LNCaP clone FGC (cell line): ENCODE results near the gene GNG7.

ENCODE experiments used
- DNase-seq: peaks from one replicate; pipeline ENCODE4 v3.0.0-alpha.2; 2011; ENCODE audit warnings: low read depth
- H3K4me3 ChIP-seq: 2 replicates; pipeline ENCODE4 v1.5.1; 2011; ENCODE audit warnings: mild to moderate bottlenecking, low read depth, low read length, control low read depth
- TF ChIP-seq, protein P1 (sequence below): IDR thresholded peaks from 2 replicates; pipeline ENCODE4 v1.5.1; 2012; ENCODE audit warnings: mild to moderate bottlenecking; ENCODE audit not compliant: control insufficient read depth, insufficient read depth; ENCODE audit errors: extremely low read depth

The GNG7 gene

DNA sequence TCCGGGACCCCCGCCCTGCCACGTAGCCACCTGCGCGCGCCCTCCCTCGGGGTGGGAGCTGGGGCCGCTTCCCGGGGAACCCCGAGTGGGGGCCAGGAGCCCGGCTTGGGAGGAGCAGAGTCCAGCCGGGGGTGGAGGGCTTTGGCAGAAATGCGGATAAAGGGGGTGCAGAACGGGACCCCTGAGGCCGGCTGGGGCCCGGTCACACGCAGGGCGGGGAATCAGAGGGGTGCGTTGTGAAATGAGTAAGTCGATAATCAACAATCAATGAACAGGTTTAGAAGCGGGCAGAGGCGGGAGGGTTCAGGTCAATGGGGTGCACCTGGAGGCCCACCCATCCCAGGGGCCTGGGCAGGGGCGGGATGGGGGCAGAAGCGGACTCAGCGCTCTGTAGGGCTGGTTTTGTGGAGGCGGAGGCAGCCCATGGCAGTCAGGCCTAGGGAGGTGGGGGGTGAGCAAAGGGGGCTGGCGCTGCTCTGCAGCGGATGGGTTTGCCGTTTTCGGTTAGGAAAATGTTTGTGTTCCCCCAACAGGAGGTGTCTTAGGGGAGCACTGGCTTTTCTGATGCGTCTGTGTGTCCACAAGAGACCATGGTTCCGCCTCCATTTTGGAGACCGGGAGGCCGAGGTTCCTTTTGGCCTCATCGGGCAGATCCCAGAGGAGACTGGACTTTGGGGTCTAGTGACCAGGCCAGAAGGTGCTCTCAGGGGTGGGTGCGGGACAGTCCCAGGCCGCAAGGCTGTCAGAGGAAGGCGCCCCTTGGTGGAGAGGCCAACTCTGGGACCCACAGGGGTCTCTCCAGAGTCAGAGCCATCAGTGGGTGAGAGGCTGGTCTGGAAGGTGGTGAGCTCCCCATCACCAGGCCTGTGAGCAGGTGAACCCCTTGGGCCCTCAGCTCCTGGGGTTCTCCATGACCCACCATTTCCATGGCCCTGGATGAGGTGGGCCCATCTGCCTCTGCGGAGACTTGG, 19.4 kb upstream of the GNG7 start:
- peak overlapping the region; percentile 55 for H3K4me3 ChIP-seq
- DNase-seq: no peak
- TF ChIP-seq, protein P1, sequence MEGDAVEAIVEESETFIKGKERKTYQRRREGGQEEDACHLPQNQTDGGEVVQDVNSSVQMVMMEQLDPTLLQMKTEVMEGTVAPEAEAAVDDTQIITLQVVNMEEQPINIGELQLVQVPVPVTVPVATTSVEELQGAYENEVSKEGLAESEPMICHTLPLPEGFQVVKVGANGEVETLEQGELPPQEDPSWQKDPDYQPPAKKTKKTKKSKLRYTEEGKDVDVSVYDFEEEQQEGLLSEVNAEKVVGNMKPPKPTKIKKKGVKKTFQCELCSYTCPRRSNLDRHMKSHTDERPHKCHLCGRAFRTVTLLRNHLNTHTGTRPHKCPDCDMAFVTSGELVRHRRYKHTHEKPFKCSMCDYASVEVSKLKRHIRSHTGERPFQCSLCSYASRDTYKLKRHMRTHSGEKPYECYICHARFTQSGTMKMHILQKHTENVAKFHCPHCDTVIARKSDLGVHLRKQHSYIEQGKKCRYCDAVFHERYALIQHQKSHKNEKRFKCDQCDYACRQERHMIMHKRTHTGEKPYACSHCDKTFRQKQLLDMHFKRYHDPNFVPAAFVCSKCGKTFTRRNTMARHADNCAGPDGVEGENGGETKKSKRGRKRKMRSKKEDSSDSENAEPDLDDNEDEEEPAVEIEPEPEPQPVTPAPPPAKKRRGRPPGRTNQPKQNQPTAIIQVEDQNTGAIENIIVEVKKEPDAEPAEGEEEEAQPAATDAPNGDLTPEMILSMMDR: no peak

DNA sequence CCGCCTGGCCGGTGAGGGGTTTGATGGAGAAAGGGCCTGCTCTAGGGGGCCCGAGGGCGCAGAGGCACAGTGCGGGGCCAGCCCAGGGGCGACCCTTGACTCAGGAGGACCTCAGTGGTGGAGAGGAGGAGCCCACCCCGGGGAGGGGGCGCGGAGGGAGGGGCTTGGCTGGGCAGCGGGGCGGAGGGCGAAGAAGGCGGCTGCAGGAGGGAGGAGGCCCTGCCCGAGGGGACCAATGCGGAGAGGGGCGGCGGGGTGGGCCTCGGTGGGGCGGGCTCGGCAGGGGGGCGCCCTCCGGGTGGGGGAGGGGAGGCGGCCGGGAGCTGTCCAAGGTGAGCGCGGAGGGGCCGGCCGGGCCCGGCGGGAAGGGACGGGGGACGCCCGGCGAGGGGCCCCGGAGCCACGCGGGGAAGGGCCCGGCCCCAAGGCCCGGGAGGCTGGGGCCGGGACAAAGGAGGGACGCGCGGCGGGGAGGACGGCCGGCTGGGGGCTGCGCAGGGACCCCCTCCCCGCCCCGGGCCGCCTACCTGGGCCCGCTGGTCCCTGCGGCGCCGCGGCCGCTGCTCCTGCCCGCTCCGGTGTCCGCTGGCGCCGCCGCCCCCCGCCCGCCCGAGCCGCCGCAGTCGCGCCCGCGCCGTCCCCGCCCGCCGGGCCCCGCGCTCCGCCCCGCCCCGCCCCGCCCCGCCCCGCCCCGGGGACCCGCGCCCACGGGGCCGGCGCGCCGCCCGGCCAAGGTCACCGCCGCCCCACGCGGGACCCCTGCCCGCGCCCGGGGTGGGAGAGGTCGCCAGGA, 18.5 kb upstream of the GNG7 start, which contains the start of gene DIRAS1:
TSS of gene DIRAS1 (minus strand) at position 596 of the 793 bp plus-strand sequence. CDS start 3,566 bp downstream, outside the sequence.
- TF ChIP-seq, protein P1: no peak
- DNase-seq: no peak
- H3K4me3 ChIP-seq: peak within 1 kb of the TSS; percentile 55

DNA sequence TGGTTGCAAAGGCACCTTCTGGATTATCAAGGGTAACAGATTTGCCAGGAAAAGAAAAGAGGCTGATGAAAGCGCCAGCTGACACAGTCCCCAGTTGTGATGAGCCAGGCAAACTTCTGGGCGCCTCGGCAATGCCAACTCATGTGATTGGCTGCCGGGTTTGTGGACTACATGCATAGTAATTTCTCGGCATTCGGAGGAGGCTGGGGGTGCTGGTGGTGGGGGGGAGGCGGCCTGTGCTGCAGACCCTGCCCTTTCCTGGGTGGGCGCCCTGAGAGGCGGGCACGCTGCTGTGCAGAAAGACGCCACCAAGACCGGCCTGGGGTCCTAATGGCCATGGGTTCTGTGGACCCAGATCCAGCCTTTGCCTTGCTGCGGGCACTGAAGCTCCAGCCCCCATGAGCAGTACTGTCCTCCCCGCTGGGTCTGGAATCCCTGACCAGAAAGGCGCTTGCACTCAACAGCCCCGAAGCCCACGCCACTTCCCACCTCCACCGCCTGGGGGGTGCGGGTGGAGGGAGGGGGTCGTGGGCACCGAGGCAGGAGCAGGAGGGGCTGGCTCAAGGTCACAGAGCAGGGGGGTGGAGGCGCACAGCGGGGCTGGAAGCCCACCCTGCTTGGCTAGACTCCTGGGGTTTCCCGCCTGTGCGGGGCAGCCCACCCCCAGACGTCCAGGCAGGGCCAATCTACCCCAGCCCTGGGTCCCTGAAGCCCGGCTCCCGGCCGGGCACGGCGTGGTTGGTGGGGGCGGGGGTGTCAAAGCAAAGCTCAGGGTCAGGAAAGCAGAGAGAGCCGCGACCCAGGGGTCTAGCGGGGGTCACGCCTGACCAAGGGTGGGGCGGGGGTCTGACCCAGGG, 17.7 kb upstream of the GNG7 start:
- TF ChIP-seq, protein P1: no peak
- no peak for DNase-seq

DNA sequence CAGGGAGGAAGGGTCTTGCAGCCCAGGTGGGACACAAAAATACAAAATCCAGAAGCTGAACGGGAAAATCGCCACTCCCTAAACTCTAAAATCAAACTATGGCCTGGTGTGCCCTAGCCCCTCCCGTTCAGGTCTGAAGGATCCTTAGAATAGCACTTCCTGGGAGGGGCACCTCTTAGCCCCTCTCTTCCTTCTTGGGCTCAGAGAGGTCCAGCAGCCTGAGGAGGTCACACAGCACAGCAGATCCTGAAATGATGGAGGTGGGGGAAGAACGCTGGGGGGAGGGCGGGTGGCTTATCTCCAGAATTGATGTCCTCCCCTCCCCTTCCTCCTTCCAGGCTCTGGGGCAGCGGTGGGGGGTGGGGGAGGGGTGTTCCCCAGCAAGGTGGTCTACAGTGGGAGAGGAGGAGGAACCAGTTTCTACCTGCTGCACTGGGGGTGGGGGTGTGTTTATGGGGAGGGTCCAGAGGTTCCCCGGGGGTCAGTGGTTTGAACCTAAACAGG, 16.8 kb upstream of the GNG7 start:
- TF ChIP-seq, protein P1: no peak
- no peak overlapping the region for H3K4me3 ChIP-seq
- DNase-seq: no peak

More for the DNA sequence above, 17.7 kb upstream of the GNG7 start:
- H3K4me3 ChIP-seq: peak overlapping the region; percentile 54

DNA sequence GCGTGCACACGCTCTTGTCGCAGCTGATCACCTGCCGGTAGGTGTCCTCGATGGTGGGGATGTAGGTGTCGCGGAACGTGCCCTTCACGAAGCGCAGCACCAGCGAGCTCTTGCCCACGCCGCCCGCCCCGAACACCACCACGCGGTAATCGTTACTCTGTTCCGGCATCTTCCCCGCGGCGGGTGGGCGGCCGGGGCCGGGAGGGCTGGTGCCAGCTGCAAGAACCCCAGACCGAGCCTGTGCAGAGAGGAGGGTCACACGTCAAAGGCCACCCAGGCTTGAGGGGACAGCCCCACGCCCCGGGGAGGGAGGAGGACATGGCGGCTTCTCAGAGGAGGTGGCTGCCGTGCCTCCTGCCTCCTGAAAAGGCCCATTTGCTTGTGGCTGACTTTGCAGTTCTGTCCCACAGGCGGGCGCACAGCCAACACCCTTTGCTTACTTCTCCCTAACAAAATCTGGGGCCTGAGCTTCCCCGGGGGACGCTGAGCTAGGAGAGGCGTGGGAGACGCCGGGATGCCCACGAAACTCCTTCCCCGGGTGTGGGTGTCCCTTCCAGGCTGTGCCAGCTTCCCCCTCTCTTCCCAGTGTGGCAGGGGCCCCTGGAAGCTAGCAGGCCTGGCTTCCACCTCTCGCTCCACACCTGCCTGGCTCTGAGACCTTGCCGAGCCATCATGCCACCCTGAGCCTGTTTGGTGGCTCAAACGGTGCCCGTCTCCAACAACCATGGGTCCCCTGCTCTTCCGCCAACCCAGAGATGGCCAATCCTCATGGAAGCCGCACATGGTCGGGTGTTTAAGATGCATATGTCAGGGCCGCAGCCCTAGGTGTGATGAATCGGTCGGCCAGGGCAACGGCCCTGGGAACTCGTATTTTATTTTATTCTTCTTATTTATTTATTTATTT, 15.4 kb upstream of the GNG7 start:
- no peak overlapping the region for H3K4me3 ChIP-seq
- TF ChIP-seq, protein P1: no peak
- DNase-seq: no peak
